ENCODE measurements around the gene STX8. TPM values are rescaled to one million over a fixed set of nuclear protein-coding genes. Genes with fewer than 3 reads are reported as not detected.

The STX8 gene
- total RNA-seq, 1 donor from 2014 or later, result 57.8 TPM

- no peak for ATAC-seq
- intact Hi-C loops (cut with DNase I), result no loop called here
- Histone ChIP-seq H3K4me3 (no peak overlapping the region), H3K27ac (no peak overlapping the region), H3K27me3 (ENCODE audit: low read depth) (no peaks in the 10 kb centered on the region), H3K9me3 (no peaks in the 10 kb centered on the region), H3K36me3 (no peaks in the 10 kb centered on the region), H3K4me1 (peaks cover 12% of the 10 kb centered on the region)
- no peak for DNase-seq
- TF ChIP-seq CTCF (IDR thresholded peaks at IDR 0.05), result no peak
Observed at GRCh38 chr17:9294661-9295210, 280.9 kb downstream of the STX8 start.

GRCh38 chr17:9292561-9292941 is 283.1 kb downstream of the STX8 start:
- no peak overlapping the region for H3K4me3 ChIP-seq
- H3K4me1 ChIP-seq, result peaks cover 12% of the 10 kb centered on the region
- H3K9me3 ChIP-seq, result no peaks in the 10 kb centered on the region
- DNase-seq (no peak), ATAC-seq (no peak)
- no peaks in the 10 kb centered on the region for H3K27me3 ChIP-seq (ENCODE audit: low read depth)
- TF ChIP-seq CTCF (IDR thresholded peaks at IDR 0.05), result no peak
- H3K36me3 ChIP-seq, result no peaks in the 10 kb centered on the region
- H3K27ac ChIP-seq, result no peak overlapping the region
- intact Hi-C loops (cut with DNase I), result no loop called here

GRCh38 chr17:9291912-9292560 is 283.6 kb downstream of the STX8 start:
- no peaks in the 10 kb centered on the region for H3K27me3 ChIP-seq (ENCODE audit: low read depth)
- DNase-seq (no peak), ATAC-seq (peak; percentile 61 to 76)
- peaks cover 12% of the 10 kb centered on the region for H3K4me1 ChIP-seq
- H3K9me3 ChIP-seq, result no peaks in the 10 kb centered on the region
- TF ChIP-seq CTCF (IDR thresholded peaks at IDR 0.05), result peak; percentile 65
- intact Hi-C loops (cut with DNase I), result no loop called here
- no peak overlapping the region for H3K27ac ChIP-seq
- no peak overlapping the region for H3K4me3 ChIP-seq
- no peaks in the 10 kb centered on the region for H3K36me3 ChIP-seq

- H3K4me3 ChIP-seq, result no peak overlapping the region
- H3K4me1 ChIP-seq, result peaks cover 13% of the 10 kb centered on the region
- no peaks in the 10 kb centered on the region for H3K9me3 ChIP-seq
- intact Hi-C loops (cut with DNase I), result no loop called here
- DNase-seq (no peak), ATAC-seq (no peak)
- no peaks in the 10 kb centered on the region for H3K27me3 ChIP-seq (ENCODE audit: low read depth)
- TF ChIP-seq CTCF (IDR thresholded peaks at IDR 0.05), result no peak
- H3K27ac ChIP-seq, result no peak overlapping the region
- no peaks in the 10 kb centered on the region for H3K36me3 ChIP-seq
Observed at GRCh38 chr17:9290226-9290613, 285.4 kb downstream of the STX8 start.

- no peaks in the 10 kb centered on the region for H3K36me3 ChIP-seq
- no peak for ATAC-seq
- intact Hi-C loops (cut with DNase I), result no loop called here
- no peak overlapping the region for H3K4me3 ChIP-seq
- no peak overlapping the region for H3K27ac ChIP-seq
- no peak for DNase-seq
- H3K4me1 ChIP-seq, result peaks cover 16% of the 10 kb centered on the region
- H3K27me3 ChIP-seq (ENCODE audit: low read depth), result no peaks in the 10 kb centered on the region
- no peaks in the 10 kb centered on the region for H3K9me3 ChIP-seq
- no peak for TF ChIP-seq CTCF (IDR thresholded peaks at IDR 0.05)
Observed at GRCh38 chr17:9287306-9287705, 288.3 kb downstream of the STX8 start.

Data from lower lobe of right lung (tissue), 2 donors.